Esophagus squamous epithelium (tissue), 4 donors: ENCODE measurements around the gene CDH2.

Source experiments
- POLR2A ChIP-seq, 4 donors: fragments of 450-650 bp; IDR thresholded peaks; one replicate each; pipeline ENCODE4 v1.6.1; 2017; ENCODE audit warnings: antibody characterized with exemption in 4 of 4, mild to moderate bottlenecking in 4 of 4, moderate library complexity in 3 of 4
- TF ChIP-seq, protein P1 (sequence below), 6 experiments: fragments of 450-650 bp in 4 of 6; fragments of 200-600 bp in 2 of 6; sonication (generic) in 2 of 6; IDR thresholded peaks; one replicate each; pipeline ENCODE4 v1.5.1; 2016 to 2019; ENCODE audit warnings: antibody characterized with exemption in 6 of 6, mild to moderate bottlenecking in 4 of 6, moderate library complexity in 4 of 6

DNA sequence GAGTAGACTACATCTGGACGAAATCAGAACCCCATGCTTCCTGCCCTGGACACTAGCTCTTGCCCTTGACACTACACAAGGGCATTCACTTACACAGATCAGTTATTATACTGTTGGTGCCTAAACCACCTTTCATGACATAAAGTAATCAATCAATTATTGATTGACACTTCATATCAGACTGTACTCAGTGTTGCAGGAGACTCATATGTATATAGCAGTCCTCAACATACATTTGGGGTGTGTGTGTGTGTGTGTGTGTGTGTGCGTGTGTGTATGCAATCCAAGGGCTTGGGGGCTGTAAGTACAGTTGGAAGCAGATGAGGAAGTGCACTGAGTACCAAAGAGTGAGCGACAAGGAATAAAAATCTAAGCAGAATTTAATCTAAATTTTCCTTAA lies 5.1 kb downstream of the CDH2 start:
- TF ChIP-seq, protein P1, sequence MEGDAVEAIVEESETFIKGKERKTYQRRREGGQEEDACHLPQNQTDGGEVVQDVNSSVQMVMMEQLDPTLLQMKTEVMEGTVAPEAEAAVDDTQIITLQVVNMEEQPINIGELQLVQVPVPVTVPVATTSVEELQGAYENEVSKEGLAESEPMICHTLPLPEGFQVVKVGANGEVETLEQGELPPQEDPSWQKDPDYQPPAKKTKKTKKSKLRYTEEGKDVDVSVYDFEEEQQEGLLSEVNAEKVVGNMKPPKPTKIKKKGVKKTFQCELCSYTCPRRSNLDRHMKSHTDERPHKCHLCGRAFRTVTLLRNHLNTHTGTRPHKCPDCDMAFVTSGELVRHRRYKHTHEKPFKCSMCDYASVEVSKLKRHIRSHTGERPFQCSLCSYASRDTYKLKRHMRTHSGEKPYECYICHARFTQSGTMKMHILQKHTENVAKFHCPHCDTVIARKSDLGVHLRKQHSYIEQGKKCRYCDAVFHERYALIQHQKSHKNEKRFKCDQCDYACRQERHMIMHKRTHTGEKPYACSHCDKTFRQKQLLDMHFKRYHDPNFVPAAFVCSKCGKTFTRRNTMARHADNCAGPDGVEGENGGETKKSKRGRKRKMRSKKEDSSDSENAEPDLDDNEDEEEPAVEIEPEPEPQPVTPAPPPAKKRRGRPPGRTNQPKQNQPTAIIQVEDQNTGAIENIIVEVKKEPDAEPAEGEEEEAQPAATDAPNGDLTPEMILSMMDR (IDR thresholded peaks at IDR 0.05): no peak
- no peak for TF ChIP-seq POLR2A (IDR thresholded peaks at IDR 0.05)
